Lung (tissue), 12 donors: ENCODE data around the gene LMAN2L. TPM values are rescaled to one million over a fixed set of nuclear protein-coding genes. Genes with fewer than 3 reads are reported as not detected.

Source experiments
- ATAC-seq: fragments of 200-7000 bp; cut with Tn5 transposase; one replicate; pipeline ENCODE4 v1.9.1; 2020; ENCODE audit warnings: moderate number of reproducible peaks; ENCODE audit not compliant: insufficient read depth, low FRiP score
- DNase-seq, 3 donors: peaks; one replicate each; pipeline ENCODE4 v3.0.0-alpha.2; 2013 to 2017
- H3K27ac ChIP-seq, 2 donors: one replicate each; pipeline ENCODE4 v1.5.1; 2013; ENCODE audit warnings: mild to moderate bottlenecking in 2 of 2, moderate library complexity in 2 of 2, control low read depth in 1 of 2, inconsistent platforms in 1 of 2, low read depth in 1 of 2, low read length in 1 of 2
- H3K27me3 ChIP-seq, 3 donors: one replicate each; pipeline ENCODE4 v1.5.1; 2013; ENCODE audit warnings: low read length in 2 of 3; ENCODE audit not compliant: control insufficient read depth in 3 of 3, insufficient read depth in 3 of 3
- H3K36me3 ChIP-seq, 4 donors: one replicate each; pipeline ENCODE4 v1.5.1; 2013; ENCODE audit warnings: low read length in 4 of 4, mild to moderate bottlenecking in 1 of 4, moderate library complexity in 1 of 4; ENCODE audit not compliant: control insufficient read depth in 4 of 4, insufficient read depth in 4 of 4
- H3K4me1 ChIP-seq, 5 donors: one replicate each; pipeline ENCODE4 v1.5.1; 2013; ENCODE audit warnings: low read length in 5 of 5, mild to moderate bottlenecking in 2 of 5, moderate library complexity in 1 of 5; ENCODE audit not compliant: control insufficient read depth in 5 of 5, insufficient read depth in 5 of 5
- H3K4me3 ChIP-seq: one replicate; pipeline ENCODE4 v1.5.1; 2013; ENCODE audit warnings: mild to moderate bottlenecking, control low read depth, moderate library complexity
- H3K9ac ChIP-seq, 2 donors: one replicate each; pipeline ENCODE4 v1.5.1; 2013; ENCODE audit warnings: low read length in 2 of 2, control low read depth in 1 of 2; ENCODE audit not compliant: insufficient read depth in 1 of 2
- H3K9me3 ChIP-seq, 4 donors: one replicate each; pipeline ENCODE4 v1.5.1; 2013; ENCODE audit warnings: low read length in 3 of 4, mild to moderate bottlenecking in 1 of 4, moderate library complexity in 1 of 4; ENCODE audit not compliant: control insufficient read depth in 4 of 4, insufficient read depth in 3 of 4
- CTCF ChIP-seq: IDR thresholded peaks from 2 replicates; pipeline ENCODE4 v1.5.1; 2012; ENCODE audit warnings: mild to moderate bottlenecking; ENCODE audit errors: control extremely low read depth, extremely low read depth
- WGBS, 2 donors: extraction: QIAGEN DNeasy Blood & Tissue Kit; methylation state at CpG; one replicate each; pipeline ENCODE4 v1.1.7; 2013; 5-methylcytosine and 5-hydroxymethylcytosine counted together
- polyA plus RNA-seq, 2 donors: library from polyadenylated mRNA; stranded (reverse); fragments of 200-250 nt; gene quantifications; one replicate each; pipeline ENCODE4 v1.2.1, GENCODE V29; 2013
- total RNA-seq, 2 donors: library from RNA; depleted of rRNA in 1 of 2; stranded (reverse); fragments of >200 nt in 1 of 2; gene quantifications; one replicate each; pipeline ENCODE4 v1.2.1, GENCODE V29; 2014 to 2021
- donor health status: control.
- donor health status: control.
- donor health status: Bipolar disorder and iron deficiency.
- donor health status: healthy.
- donor health status: DM: yes; HTN: yes; CAD: no.

LMAN2L gene
- total and polyA plus RNA-seq, 4 donors, result 8.6 to 36.3 (median 16.5) TPM

DNA sequence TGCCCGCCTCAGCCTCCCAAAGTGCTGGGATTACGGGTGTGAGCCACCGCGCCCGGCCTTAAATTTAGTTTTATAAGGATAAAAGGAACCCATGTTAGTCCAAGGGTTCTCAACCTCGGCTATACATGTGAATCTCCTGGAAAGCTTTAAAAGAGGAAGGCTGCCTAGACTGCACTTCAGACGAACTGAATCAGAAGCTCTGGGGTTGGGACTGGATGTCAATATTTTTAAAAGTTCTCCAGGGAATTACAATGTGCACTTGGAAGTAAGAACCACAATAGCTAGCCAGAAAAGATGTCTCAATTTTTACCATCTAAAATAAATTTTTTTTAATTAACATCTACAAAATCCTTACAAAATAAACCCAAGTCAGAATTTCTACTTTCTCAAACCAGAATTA is 10.1 kb downstream of the LMAN2L start:
- peaks cover 0 to 13% (median 0%) of the 10 kb centered on the region in 5 donors for H3K4me1 ChIP-seq
- ATAC-seq (no peak), DNase-seq (no peak)
- 93 to 99% methylated on average over 7 of the region's 7 CpGs for WGBS, 2 donors
- no peaks in the 10 kb centered on the region for H3K9me3 ChIP-seq
- H3K4me3 ChIP-seq, result no peak overlapping the region
- peaks cover 24 to 44% (median 33%) of the 10 kb centered on the region in 4 donors for H3K36me3 ChIP-seq
- H3K27ac ChIP-seq, result no peak overlapping the region
- H3K27me3 ChIP-seq, result no peaks in the 10 kb centered on the region
- TF ChIP-seq CTCF, result no peak
- no peak overlapping the region for H3K9ac ChIP-seq

DNA sequence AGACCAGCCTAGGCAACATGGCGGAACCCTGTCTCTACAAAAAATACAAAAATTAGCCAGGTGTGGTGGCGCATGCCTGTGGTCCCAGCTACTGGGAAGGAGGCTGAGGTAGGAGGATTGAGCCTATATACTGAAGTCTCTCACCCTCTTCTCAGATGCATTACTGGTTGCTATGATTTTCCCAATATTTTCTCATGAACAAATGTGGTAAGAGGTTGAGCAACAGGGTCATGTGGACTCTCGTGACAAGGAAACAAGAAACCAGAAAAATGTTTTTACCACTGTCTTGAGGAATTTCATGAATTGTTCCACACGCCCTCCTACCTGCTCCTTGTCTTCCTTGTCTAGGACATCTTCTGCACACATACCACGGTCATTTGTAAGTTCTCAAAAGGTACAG is 12.4 kb downstream of the LMAN2L start:
- Histone ChIP-seq H3K4me1 (no peaks in the 10 kb centered on the region), H3K27me3 (no peaks in the 10 kb centered on the region), H3K27ac (no peak overlapping the region), H3K9ac (no peak overlapping the region), H3K9me3 (no peaks in the 10 kb centered on the region), H3K4me3 (no peak overlapping the region), H3K36me3 (peaks cover 17 to 29% (median 19%) of the 10 kb centered on the region in 4 donors)
- no peak for TF ChIP-seq CTCF
- no peak for DNase-seq
- ATAC-seq, result no peak
- WGBS, 2 donors, result 70 to 77% methylated on average over 5 of the region's 5 CpGs

DNA sequence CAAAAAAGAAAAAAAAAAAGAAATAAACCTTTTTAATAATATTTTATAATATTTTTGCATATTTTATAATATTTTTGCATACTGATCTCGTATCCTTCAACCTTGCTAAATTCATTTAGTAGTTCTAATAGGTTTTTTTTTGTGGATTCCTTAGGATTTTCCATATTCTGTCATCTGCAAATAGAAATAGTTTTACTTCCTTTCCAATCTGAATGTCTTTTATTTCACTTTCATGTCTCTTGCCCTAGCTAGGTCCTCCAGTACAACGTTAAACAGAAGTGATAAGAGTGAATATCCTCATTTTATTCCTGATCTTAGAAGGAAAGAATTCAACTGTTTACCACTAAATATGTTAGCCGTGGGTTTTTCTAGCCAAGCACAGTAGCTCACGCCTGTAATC is 13.7 kb downstream of the LMAN2L start:
- no peak overlapping the region for H3K4me3 ChIP-seq
- no peaks in the 10 kb centered on the region for H3K4me1 ChIP-seq
- H3K27ac ChIP-seq, result no peak overlapping the region
- 86 to 93% methylated on average over 4 of the region's 4 CpGs for WGBS, 2 donors
- no peak overlapping the region for H3K9ac ChIP-seq
- TF ChIP-seq CTCF, result no peak
- no peaks in the 10 kb centered on the region for H3K27me3 ChIP-seq
- ATAC-seq (no peak), DNase-seq (no peak)
- H3K36me3 ChIP-seq, result peaks cover 12 to 21% (median 20%) of the 10 kb centered on the region in 4 donors
- H3K9me3 ChIP-seq, result no peaks in the 10 kb centered on the region

DNA sequence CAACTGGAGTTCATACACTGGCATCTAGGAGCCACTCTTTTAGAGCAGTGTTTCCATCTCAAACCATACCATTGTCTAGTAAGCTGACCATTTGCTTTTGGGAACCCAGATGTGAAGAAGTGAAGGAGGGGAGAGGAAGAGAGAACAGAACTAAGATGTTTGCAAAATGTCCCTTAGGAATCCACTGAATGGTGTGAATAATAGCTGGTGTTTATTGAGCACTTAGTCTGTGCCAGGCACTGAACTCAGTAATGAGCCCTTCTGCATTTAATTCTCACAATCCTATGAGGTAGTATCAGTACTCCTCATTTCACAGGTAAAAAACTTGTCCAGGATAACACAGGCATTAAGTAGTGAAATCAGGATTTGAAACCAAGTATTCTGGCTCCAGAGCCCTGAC is 23.5 kb downstream of the LMAN2L start:
- TF ChIP-seq CTCF, result no peak
- Histone ChIP-seq H3K27ac (no peak overlapping the region), H3K9me3 (no peaks in the 10 kb centered on the region), H3K27me3 (no peaks in the 10 kb centered on the region), H3K9ac (no peak overlapping the region), H3K36me3 (peaks cover 5 to 31% (median 16%) of the 10 kb centered on the region in 4 donors), H3K4me1 (no peaks in the 10 kb centered on the region), H3K4me3 (no peak overlapping the region)
- ATAC-seq (no peak), DNase-seq (no peak)
